SU-DHL-6 (cell line): Measurements from ENCODE around the gene ZNF831.

Experiments used
- H2AFZ ChIP-seq: fragments of 200-600 bp; sonication (generic); 2 replicates; pipeline ENCODE4 v1.6.1; 2014; ENCODE audit warnings: low read depth, mild to moderate bottlenecking, moderate library complexity, mixed read lengths, antibody characterized with exemption, low read length; ENCODE audit not compliant: severe bottlenecking
- H3F3A ChIP-seq: fragments of 200-600 bp; shearing (Covaris generic); 2 replicates; pipeline ENCODE4 v1.6.0; 2016; ENCODE audit warnings: antibody characterized with exemption, mild to moderate bottlenecking; ENCODE audit not compliant: insufficient read depth
- H3K27ac ChIP-seq: fragments of 200-600 bp; sonication (generic); 2 replicates; pipeline ENCODE4 v1.5.1; 2016; ENCODE audit warnings: low read depth, mild to moderate bottlenecking, low read length, moderate library complexity, mixed read lengths
- H3K27me3 ChIP-seq: fragments of 200-600 bp; sonication (generic), shearing (Covaris generic); 2 replicates; pipeline ENCODE4 v1.6.0; 2014; ENCODE audit warnings: mild to moderate bottlenecking, low read length
- H3K36me3 ChIP-seq: fragments of 200-600 bp; sonication (generic); 2 replicates; pipeline ENCODE4 v1.6.1; 2014; ENCODE audit warnings: mild to moderate bottlenecking, low read length, mixed read lengths
- H3K4me2 ChIP-seq: fragments of 300-600, 200-600 bp; shearing (Covaris generic), sonication (generic); 2 replicates; pipeline ENCODE4 v1.6.0; 2014; ENCODE audit warnings: low read length, low read depth, mild to moderate bottlenecking; ENCODE audit not compliant: poor library complexity, severe bottlenecking
- H3K4me3 ChIP-seq: fragments of 200-600 bp; sonication (generic); 2 replicates; pipeline ENCODE4 v1.5.1; 2014; ENCODE audit warnings: antibody characterized with exemption, low read length, mild to moderate bottlenecking, mixed read lengths; ENCODE audit not compliant: insufficient read depth, poor library complexity, severe bottlenecking
- H3K79me2 ChIP-seq: fragments of 200-600 bp; sonication (generic); 2 replicates; pipeline ENCODE4 v1.6.1; 2014; ENCODE audit warnings: mild to moderate bottlenecking, low read length, moderate library complexity; ENCODE audit not compliant: insufficient read depth
- H3K9ac ChIP-seq: fragments of 200-600 bp; sonication (generic); 2 replicates; pipeline ENCODE4 v1.7.0; 2014; ENCODE audit warnings: mild to moderate bottlenecking, low read length
- H3K9me2 ChIP-seq: fragments of 200-600 bp; sonication (generic); replicated peaks from 2 replicates; pipeline ENCODE4 v1.6.1; 2014; ENCODE audit warnings: low read length; ENCODE audit not compliant: insufficient read depth
- H3K9me3 ChIP-seq: fragments of 200-600 bp; sonication (generic); 2 replicates; pipeline ENCODE4 v1.6.1; 2014; ENCODE audit warnings: low read length, mixed read lengths; ENCODE audit not compliant: insufficient read depth
- H4K20me1 ChIP-seq: fragments of 200-600 bp; sonication (generic); 2 replicates; pipeline ENCODE4 v1.6.1; 2014; ENCODE audit warnings: low read depth, mild to moderate bottlenecking, antibody characterized with exemption, low read length, moderate library complexity, mixed read lengths
- CTCF ChIP-seq: fragments of 200-600 bp; sonication (generic); IDR thresholded peaks from one replicate; pipeline ENCODE4 v1.5.1; 2017; ENCODE audit warnings: antibody characterized with exemption, mild to moderate bottlenecking, low read length, moderate library complexity; ENCODE audit not compliant: insufficient read depth, poor library complexity, severe bottlenecking
- EZH2phosphoT487 ChIP-seq: fragments of 200-600 bp; sonication (generic), shearing (Covaris generic); conservative IDR thresholded peaks from 2 replicates; pipeline ENCODE4 v1.6.1; 2018; ENCODE audit warnings: mild to moderate bottlenecking, antibody characterized with exemption, low read length, moderate library complexity, mixed read lengths

The ZNF831 gene

GRCh38 chr20:59131551-59132285, 31.9 kb upstream of the ZNF831 start:
- Histone ChIP-seq H3K4me3 (no peak overlapping the region), H3K9me2 (no peaks in the 10 kb centered on the region), H3K27me3 (no peaks in the 10 kb centered on the region), H3K9ac (no peak overlapping the region), H4K20me1 (no peaks in the 10 kb centered on the region), H2AFZ (no peak overlapping the region), H3F3A (no peaks in the 10 kb centered on the region), H3K27ac (no peak overlapping the region), H3K79me2 (no peaks in the 10 kb centered on the region), H3K4me2 (no peak overlapping the region), H3K36me3 (no peaks in the 10 kb centered on the region), H3K9me3 (no peaks in the 10 kb centered on the region)
- TF ChIP-seq EZH2phosphoT487 = no peak
- TF ChIP-seq CTCF = no peak

GRCh38 chr20:59134182-59134581, 29.4 kb upstream of the ZNF831 start:
- Histone ChIP-seq H3K9me3 (no peaks in the 10 kb centered on the region), H3K27ac (no peak overlapping the region), H3K79me2 (no peaks in the 10 kb centered on the region), H3F3A (no peaks in the 10 kb centered on the region), H3K9ac (no peak overlapping the region), H3K36me3 (no peaks in the 10 kb centered on the region), H3K27me3 (no peaks in the 10 kb centered on the region), H3K9me2 (no peaks in the 10 kb centered on the region), H3K4me3 (no peak overlapping the region), H4K20me1 (no peaks in the 10 kb centered on the region), H3K4me2 (no peak overlapping the region), H2AFZ (no peak overlapping the region)
- TF ChIP-seq CTCF (no peak), EZH2phosphoT487 (no peak)

DNA sequence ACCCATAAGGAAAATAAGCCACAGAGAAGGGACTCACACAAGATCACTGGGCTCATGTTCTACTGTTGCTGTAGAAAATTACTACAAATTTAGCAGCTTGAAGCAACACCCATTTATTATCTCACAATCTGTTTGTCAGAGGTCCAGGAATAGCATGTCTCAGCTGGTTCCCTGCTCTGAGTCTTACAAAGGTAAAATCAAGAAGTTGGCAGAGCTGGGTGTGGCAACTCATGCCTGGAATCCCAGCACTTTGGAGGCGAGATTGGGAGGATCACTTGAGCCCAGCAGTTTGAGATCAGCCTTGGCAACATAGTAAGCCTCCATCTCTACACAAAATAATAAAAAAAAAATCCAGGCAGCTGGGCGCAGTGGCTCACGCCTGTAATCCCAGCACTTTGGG, 28.5 kb upstream of the ZNF831 start:
- H3K27me3 ChIP-seq = no peaks in the 10 kb centered on the region
- no peak for TF ChIP-seq EZH2phosphoT487
- TF ChIP-seq CTCF = no peak

More for the DNA sequence above, 28.5 kb upstream of the ZNF831 start:
- H3K9me3 ChIP-seq = no peaks in the 10 kb centered on the region
- H3K36me3 ChIP-seq = no peaks in the 10 kb centered on the region
- H4K20me1 ChIP-seq = no peaks in the 10 kb centered on the region
- no peaks in the 10 kb centered on the region for H3K79me2 ChIP-seq
- no peak overlapping the region for H3K9ac ChIP-seq
- no peak overlapping the region for H3K27ac ChIP-seq
- no peak overlapping the region for H3K4me3 ChIP-seq
- H2AFZ ChIP-seq = no peak overlapping the region
- H3K4me2 ChIP-seq = no peak overlapping the region
- no peaks in the 10 kb centered on the region for H3F3A ChIP-seq
- no peaks in the 10 kb centered on the region for H3K9me2 ChIP-seq
